Stimulated activated CD4-positive, alpha-beta T cell treated with anti-CD3 and anti-CD28 coated beads, TNF-alpha, amount 100 ng/mL, for 24 hours (primary cell): ENCODE results near the gene PPP1R12B.
"Not testable (repeated sequence)": the region's sequence is repeated elsewhere in the genome, so short reads cannot be mapped to it uniquely, and the experiment has no call there.

Experiments
- DNase-seq, 3 experiments: peaks; one replicate each; pipeline ENCODE4 v3.0.0-alpha.2; 2020; ENCODE audit warnings: low read depth in 3 of 3

PPP1R12B gene

GRCh38 chr1:202479661-202480060 lies 131.2 kb downstream of the PPP1R12B start:
- DNase-seq: not testable (repeated sequence)

GRCh38 chr1:202480640-202481039 lies 132.1 kb downstream of the PPP1R12B start:
- not testable (repeated sequence) for DNase-seq

DNA sequence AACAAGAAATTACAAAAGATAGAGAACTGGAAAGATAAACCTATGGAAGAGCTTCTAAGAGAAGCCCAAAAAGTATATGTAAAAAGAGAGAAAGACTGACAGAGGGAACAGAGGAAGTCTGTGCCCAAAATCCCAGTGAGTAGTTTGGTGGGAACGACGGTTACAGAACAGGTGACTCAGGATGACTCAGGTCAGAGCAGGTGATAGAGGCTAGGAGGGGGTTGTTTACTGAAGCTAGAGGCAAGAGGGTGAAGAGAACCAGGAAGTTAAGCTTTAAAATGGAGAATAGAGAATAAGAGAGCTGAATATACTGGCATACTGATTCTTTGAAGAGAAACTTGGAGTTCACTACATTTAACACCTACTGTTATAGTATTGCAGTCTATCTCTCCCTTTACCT lies 134.9 kb downstream of the PPP1R12B start:
- DNase-seq: not testable (repeated sequence)

DNA sequence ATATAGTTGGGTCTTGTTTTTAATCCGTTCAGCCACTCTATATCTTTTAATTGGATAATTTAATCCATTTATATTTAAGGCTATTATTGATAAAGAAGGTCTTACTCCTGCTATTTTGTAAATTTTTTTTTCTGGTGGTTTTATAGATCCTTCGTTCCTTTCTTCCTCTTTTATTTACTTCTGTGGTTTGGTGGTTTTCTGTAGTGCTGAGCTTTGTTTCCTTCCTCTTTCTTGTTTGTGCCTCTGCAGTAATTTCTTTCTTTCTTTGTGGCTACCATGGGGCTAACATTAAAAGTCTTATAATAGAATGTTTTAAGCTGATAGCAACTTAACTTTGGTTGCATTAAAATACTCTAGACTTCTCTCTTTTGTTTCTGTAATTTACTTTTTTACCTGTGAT lies 135.5 kb downstream of the PPP1R12B start:
- DNase-seq: not testable (repeated sequence)

DNA sequence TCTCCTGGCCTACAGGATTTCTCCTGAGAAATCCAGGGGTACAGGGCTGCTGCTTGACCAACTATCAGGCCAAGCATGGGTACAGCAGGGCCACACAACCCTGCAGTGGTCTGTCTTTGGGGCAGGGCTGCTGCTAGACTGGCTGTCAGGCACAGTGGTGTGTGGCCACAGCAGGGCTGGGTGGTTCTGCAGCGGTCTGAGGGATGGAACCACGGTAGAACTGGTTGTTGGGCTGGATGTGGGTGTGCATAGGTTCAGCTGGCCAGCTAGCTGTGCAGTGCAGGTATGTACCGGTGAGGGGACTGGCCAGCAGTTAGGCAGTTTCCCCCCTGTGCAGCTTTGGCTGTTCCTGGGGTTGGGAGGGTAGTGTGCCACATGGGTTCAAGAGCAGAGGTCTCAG lies 136.3 kb downstream of the PPP1R12B start:
- not testable (repeated sequence) for DNase-seq

- not testable (repeated sequence) for DNase-seq
Observed at GRCh38 chr1:202488178-202488649, 139.7 kb downstream of the PPP1R12B start.

DNA sequence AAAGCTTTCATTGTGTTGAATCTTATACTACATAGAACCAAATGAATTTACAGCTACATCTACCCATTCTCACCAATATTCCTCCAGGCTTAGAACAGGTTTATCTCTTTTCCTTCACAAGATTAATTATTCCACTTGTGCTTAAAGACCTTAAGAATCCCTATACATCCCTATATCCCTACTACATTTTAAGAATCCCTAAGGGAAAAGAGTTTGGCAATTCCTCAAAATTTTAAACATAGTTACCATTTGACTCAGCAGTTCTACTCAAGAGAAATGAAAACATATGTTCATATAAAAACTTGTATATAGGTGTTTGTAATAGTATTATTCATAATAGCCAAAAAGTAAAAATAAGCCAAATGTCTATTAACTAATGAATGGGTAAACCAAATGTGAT lies 140.6 kb downstream of the PPP1R12B start:
- DNase-seq: not testable (repeated sequence)

DNA sequence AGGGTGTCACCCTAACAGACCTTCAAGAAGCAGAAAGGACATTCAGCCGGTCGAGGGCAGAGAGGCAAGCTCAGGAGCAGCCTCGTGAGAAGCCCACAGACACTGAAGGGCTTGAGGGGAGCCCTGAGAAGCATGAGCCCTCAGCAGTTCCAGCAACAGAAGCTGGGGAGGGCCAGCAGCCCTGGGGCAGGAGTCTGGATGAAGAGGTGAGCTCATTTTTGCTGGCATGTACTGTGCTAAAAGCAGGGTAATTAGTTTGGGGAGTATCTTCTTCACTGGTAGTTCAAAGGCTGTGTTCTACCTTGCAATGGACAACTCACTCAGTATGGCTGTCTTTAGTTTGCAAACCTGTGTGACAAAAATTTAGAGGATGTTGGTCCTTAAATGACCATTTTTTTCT lies 144.6 kb downstream of the PPP1R12B start:
- DNase-seq: not testable (repeated sequence)

DNA sequence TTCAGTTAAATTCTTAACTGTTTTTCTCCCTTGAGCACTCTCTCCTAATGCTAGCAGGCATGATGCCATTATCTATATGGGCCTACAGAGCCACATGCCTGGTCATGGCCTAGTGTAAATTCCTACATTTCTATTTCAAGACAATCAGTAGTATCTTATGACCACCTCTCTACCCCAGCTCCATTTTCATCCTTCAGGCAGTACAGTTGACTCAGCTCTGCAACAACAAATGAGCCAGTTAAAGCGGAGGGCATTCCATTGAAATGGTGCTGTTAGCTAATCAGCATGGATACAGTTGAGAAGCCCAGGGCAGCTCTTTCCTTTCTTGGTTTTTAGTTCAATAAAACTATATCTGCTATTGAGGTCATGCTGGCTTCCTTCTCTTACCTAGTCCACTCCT lies 150.0 kb downstream of the PPP1R12B start:
- no peak for DNase-seq

GRCh38 chr1:202499997-202500396 lies 151.5 kb downstream of the PPP1R12B start:
- not testable (repeated sequence) for DNase-seq

- no peak for DNase-seq
Observed at GRCh38 chr1:202501281-202501680, 152.8 kb downstream of the PPP1R12B start.

DNA sequence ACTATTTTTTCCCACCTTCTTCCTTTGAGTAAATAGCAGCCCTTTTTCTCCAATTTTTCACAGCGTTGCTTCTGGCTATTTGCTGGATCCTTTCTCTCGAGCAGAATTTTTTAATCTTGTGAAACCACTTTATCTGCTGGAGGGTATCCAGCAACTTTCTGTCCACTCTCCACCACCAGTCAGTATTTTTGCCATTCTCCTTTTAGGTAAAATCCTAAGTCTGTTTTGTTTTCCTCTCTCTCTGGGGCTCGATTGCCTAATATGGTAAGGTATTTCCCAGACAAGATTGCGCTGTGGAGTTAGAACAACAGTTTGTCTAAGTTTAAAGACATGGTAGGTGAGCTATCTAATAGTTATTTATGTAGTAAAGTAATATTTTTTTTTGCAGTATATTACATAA lies 156.9 kb downstream of the PPP1R12B start:
- DNase-seq: no peak

- not testable (repeated sequence) for DNase-seq
Observed at GRCh38 chr1:202505880-202506575, 157.5 kb downstream of the PPP1R12B start.

DNA sequence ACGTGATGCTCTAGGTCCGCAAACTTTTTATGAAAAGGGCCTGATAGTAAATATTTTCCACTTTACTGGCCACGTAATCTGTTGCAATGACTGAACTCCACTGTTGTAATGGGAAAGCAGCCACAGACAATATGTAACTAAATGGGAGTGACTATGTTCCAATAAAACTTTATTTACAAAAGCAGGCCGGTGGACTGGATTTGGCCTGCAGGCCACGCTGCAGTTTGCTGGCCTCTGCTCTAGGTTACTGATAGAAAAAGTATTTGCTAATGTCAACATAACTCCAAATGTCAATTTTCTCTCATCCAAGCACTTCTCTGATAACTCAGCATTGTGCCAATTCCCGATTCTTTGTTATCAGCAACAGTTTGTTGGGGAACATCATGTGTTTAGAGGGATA lies 160.4 kb downstream of the PPP1R12B start:
- not testable (repeated sequence) for DNase-seq

DNA sequence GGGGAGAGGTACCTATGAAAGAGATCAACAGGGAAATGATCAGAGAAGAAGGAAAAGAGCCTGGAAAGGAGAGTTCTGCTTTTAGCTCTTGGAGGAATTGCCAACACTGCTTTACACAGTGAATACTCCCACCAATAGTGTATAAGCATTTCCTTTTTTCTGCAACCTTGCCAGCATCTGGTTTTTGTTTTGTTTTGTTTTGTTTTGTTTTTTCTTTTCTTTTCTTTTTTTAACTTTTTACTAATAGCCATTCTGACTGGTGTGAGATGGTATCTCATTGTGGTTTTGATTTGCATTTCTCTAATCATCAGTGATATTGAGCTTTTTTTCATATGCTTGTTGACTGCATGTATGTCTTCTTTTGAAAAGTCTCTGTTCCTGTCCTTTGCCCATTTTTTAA lies 165.4 kb downstream of the PPP1R12B start:
- not testable (repeated sequence) for DNase-seq

DNA sequence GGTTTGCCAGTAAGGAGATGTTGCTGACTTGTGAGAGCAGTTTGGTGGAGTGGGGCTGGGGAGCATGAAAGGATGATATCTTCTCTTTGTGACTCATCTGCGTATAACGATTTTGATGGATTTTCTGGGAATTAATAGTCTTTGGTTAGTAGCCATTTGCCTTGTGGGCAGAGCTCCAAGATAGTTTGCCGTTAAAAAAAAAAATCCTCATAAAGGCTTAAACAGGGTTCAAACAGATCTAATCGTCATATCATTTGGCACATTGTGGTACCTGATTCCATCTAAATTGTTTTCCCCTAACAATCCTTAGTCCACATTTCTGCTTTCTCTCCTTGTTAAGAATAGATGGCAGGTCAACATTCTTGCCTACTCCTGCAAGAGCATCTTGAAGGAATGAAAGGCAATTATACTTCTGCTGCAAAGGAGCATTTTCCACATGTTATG lies 168.0 kb downstream of the PPP1R12B start:
- no peak for DNase-seq

- not testable (repeated sequence) for DNase-seq
Observed at GRCh38 chr1:202517146-202517545, 168.6 kb downstream of the PPP1R12B start.

- not testable (repeated sequence) for DNase-seq
Observed at GRCh38 chr1:202518180-202518579, 169.7 kb downstream of the PPP1R12B start.

- DNase-seq: not testable (repeated sequence)
Observed at GRCh38 chr1:202518905-202519304, 170.4 kb downstream of the PPP1R12B start.

GRCh38 chr1:202520129-202520856 lies 171.8 kb downstream of the PPP1R12B start:
- not testable (repeated sequence) for DNase-seq

DNA sequence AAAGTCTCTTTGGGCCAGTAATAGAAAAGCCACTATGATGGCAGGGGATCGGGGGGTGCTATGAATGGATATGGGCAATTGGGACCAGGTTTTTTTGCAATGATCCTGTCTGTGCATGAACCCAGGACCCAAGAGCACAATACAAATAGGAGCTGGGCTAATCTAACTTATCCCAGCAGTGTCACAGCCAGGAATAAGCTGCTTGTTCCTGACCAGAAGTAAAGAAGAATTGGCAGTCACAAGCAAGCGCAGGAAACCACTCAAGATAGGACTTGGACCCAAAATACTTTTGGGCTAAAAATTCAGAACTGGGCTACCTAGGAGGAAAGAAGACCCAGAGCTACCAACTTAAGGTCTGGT lies 172.3 kb downstream of the PPP1R12B start:
- not testable (repeated sequence) for DNase-seq

- not testable (repeated sequence) for DNase-seq
Observed at GRCh38 chr1:202521484-202521883, 173.0 kb downstream of the PPP1R12B start.

GRCh38 chr1:202521886-202522285 lies 173.4 kb downstream of the PPP1R12B start:
- DNase-seq: no peak
